Fibroblast of skin of left quadriceps (primary cell): ENCODE measurements around the gene RRN3.
"Not testable (repeated sequence)": the region's sequence is repeated elsewhere in the genome, so short reads cannot be mapped to it uniquely, and the experiment has no call there.

Experiments used
- DNase-seq, 2 experiments: peaks; one replicate each; pipeline ENCODE4 v3.0.0-alpha.2; 2013; ENCODE audit warnings: low read depth in 2 of 2

RRN3 gene

GRCh38 chr16:15100372-15100987, 6.4 kb upstream of the RRN3 start:
- DNase-seq: not testable (repeated sequence)

GRCh38 chr16:15099366-15099909, 5.4 kb upstream of the RRN3 start:
- not testable (repeated sequence) for DNase-seq

DNA sequence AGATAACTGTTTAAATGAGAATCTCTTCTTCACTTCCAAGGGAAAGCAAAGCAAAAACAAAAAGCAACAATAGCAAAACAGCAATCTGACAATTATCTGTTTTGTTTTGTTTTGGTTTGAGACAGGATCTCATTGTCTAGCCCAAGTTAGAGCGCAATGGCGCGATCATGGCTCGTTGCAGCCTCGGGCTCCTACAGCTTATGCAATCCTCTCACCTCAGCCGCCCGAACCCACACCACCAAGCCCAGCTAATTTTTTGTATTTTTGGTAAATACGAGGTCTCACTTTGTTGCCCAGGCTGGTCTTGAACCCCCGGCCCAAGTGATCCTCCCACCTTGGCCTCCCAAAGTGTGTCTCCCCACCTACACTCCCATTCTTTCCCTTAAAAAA, 2.5 kb upstream of the RRN3 start:
- DNase-seq: not testable (repeated sequence)

DNA sequence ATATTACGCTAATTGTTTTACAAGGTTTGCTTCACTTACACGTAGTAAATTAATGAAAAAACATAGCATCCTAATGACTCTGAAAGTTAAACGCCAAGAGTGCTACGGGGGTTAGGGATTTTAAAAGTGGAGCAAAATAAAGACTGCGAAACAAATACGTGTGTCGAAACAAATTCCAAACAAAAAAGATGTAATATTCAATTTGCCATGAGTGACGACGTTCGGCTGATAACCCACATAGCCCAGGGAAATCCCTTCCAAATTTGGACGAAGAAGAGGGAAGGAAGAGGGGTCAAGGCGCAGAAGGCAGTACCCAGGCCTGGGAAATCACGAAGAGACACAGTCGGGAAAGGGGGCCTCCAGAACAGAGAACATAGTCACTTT, 509 bp downstream of the RRN3 start:
- DNase-seq: not testable (repeated sequence)

DNA sequence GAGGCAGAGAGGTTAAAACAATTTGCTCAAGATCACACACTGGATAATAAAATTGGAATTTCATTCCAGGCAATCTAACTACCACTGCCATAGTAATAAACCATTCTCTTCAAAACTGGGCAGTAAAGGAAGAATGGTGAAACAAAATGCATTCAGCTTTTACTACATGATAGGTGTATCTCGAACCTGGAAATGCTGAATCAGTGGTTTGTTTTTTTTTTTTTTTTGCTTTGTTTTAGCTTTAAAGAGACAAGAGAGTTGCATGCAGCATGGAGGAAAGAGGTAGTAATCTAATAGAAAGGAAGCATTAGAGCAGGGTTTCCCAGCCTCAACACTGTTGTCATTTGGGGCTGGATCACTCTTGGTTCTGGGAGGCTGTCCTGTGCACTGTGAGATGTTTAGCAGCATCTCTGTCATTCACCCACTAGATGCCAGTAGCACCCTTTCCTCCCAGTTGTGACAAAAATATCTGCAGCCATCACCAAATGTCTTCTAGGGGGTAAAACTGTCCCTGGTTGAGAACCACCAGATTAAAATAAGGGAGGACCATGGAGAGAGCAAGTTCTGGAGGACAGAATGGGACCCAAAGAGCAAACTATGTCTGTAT, 3.3 kb downstream of the RRN3 start:
- not testable (repeated sequence) for DNase-seq

DNA sequence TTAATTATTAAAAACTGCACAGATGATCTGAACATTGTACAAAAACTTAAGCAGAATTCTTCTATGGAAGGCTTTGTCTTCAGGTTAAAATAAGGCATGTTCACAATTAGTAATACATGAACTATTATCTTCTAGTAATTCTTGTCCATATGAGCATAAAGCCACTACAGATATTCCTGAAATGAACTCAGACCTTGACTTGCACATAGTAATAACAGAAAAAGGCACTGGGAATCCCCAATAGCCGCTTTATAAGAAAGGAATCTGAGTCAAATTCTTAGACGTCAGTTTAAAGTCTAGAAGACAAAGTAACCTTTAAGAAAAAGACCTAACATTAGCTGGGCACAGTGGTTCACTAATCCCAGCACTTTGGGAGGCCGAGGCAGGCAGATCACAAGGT, 11.3 kb downstream of the RRN3 start:
- DNase-seq: not testable (repeated sequence)

DNA sequence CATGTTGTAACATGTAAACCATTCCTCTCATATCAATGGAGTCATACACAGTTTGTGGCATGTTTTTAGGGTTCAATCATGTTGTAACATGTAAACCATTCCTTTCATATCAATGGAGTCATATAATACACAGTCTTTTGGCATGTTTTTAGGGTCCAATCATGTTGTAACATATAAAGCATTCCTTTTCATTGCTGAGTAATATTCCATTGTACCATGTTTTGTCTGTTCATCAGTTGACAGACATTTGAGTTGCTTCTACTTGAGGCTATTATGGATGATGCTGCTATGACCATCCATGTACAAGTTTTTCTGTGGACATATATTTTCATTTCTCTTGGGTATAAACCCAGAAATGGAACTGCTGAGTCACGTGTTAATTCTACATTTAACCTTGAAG, 13.2 kb downstream of the RRN3 start:
- not testable (repeated sequence) for DNase-seq

DNA sequence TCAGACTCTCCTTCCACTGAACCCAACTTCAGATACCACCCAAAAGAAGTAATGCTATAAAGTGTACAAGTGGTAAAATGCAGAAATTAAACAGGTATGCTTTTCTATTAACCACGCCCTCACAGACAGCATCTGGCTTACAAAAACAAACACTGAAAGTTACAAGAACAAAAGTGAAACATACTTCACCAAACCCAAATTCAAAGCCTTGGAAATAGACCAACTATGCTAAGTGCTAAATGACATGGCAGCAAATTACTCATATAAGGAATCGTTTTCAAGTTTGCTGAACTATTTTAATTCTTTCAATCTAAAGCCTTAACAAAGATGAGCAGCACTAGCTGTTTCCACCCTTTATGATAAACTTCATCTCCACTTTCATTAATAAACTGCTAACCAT, 17.9 kb downstream of the RRN3 start:
- DNase-seq: not testable (repeated sequence)

- no peak for DNase-seq
Observed at GRCh38 chr16:15073101-15073500, 21.0 kb downstream of the RRN3 start.

GRCh38 chr16:15071916-15072769, 21.9 kb downstream of the RRN3 start:
- not testable (repeated sequence) for DNase-seq

DNA sequence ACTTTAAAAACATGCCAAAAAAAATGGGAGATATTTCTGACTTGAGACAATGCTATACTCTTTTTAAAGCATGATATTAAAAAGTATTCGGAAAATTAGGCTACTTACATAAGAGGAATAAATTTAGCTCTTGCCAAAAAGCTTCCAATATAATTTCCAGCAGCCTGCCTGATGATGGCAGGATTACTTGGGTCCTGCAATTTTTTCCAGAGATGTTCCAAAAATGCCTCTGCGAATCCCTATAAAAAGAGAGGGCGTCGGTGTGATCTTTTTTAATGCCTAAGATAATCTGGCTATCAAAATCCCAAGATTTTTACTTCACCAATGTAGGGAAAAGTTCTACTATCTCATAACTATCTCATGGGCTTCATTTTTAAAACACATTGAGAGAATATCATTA, 23.1 kb downstream of the RRN3 start:
- not testable (repeated sequence) for DNase-seq

DNA sequence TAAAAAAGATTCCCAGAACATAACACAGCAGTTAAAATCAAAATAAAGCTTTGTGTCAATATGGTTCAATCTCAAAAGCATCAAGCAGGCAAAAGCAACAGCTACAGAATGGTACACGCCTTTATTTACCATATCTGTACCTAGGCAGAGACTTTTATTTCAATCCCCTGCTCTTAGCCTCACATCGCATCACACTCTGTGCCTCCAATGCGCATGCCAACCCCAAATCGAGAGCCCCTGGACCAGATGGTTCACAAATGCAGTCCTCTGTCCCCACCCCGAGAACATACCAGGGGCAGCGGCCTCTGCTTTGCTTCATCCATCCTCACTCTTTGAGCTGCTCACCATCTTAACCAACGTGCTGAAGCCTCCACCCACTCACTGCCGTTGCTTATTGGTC, 27.4 kb downstream of the RRN3 start:
- not testable (repeated sequence) for DNase-seq

DNA sequence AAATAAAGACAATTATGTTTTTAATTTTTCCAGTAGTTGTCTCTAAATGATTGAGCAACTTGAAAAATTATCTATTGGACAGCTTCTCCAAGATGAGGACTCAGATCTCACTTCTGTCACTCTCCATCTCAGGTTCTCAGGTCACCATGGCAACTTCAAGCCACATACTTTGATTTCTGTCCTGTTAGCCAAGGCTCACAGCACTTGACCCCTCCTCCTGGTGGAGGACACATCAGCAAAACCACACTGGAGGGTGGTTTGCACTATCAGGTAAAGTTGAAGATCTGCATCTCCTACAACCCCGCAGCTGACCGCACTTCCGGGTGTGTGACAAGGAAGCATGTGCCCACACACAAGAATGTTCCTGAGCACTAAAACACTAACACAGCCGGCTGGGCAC, 28.1 kb downstream of the RRN3 start:
- DNase-seq: not testable (repeated sequence)

DNA sequence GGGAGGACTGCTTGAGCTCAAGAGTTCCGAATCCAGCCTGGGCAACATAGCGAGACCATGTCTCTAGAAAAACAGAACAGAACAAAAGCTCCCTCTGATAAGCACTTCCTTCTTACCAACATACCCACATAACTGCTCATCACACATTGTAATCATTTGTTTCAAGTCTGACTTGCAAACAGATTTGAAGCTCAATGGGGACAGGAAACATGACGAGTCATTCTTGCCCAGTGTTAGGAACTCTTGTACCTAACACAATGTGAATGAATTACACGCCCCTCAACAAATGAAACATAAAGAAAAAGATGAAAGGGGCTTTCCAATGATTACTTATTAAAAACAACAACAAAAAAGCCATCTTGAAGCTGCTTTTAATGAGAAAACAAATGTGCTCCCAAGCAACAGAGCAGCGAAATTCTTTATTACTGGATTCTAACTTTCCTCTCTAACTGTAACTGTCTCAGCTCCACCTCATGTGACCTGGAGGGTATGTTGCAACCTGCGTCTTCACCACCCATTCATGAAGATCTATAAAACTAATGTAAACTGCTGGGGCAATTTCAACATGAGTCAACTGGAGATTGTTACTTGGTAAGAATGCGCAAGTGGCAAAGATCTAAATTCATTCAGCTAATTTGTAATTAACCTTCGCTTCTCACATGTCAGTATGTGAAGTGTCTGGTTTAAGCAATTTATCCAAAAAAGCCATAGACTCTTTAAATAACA, 31.8 kb downstream of the RRN3 start:
- DNase-seq: not testable (repeated sequence)

- no peak for DNase-seq
Observed at GRCh38 chr16:15059324-15059723, 34.7 kb downstream of the RRN3 start.

DNA sequence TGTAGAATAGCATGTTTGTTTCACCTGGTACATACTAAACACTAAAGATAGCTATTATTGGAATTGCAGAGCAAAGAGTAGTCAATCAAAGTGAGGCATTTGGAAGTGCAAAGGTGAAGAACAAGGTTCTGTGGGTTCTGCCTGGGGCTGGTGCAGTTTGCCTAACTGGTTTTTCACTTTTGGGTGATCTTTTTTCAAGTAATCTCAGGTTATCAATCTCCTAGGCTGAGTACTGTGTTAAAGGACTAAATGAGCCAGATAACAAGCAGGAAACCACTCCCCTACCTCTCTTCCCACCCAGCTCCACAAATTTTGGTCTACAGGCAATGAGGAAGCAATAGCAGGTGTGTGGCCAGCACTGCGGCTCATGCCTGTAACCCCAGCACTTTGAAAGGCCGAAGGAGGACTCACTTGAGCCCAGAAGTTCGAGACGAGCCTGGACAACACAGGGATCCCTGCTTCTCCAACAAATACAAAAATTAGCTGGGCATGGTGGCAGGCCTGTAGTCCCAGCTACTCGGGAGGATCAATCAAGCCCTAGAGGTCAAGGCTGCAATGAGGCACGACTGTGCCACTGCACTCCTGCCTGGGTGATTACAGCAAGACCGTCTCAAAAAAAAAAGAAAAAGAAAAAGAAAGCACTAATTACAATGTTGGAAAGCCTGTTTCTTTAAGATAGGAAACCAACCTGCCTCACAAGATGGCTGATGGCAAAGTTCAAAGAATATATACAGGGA, 36.2 kb downstream of the RRN3 start:
- no peak for DNase-seq

GRCh38 chr16:15055141-15056053, 38.7 kb downstream of the RRN3 start:
- DNase-seq: peak in 1 of 2 experiments; percentile 11

GRCh38 chr16:15054357-15055140, 39.5 kb downstream of the RRN3 start:
- DNase-seq: no peak

- no peak for DNase-seq
Observed at GRCh38 chr16:15053904-15054303, 40.2 kb downstream of the RRN3 start.
